Erythroblast (primary cell): Measurements from ENCODE around the gene ZNF668.
"Not testable (repeated sequence)": the region's sequence is repeated elsewhere in the genome, so short reads cannot be mapped to it uniquely, and the experiment has no call there.

Experiments used
- DNase-seq, 2 experiments: peaks; one replicate each; lab custom pipeline; 2025; lab: John Stamatoyannopoulos, UW
- GATA1 ChIP-seq: IDR thresholded peaks from 2 replicates; pipeline ENCODE4 v1.6.1; 2011; ENCODE audit warnings: low read depth, mild to moderate bottlenecking, control low read depth, low read length, moderate library complexity
- POLR2A ChIP-seq: IDR thresholded peaks from 2 replicates; pipeline ENCODE4 v1.6.1; 2011; ENCODE audit warnings: mild to moderate bottlenecking, low read length

The ZNF668 gene

DNA sequence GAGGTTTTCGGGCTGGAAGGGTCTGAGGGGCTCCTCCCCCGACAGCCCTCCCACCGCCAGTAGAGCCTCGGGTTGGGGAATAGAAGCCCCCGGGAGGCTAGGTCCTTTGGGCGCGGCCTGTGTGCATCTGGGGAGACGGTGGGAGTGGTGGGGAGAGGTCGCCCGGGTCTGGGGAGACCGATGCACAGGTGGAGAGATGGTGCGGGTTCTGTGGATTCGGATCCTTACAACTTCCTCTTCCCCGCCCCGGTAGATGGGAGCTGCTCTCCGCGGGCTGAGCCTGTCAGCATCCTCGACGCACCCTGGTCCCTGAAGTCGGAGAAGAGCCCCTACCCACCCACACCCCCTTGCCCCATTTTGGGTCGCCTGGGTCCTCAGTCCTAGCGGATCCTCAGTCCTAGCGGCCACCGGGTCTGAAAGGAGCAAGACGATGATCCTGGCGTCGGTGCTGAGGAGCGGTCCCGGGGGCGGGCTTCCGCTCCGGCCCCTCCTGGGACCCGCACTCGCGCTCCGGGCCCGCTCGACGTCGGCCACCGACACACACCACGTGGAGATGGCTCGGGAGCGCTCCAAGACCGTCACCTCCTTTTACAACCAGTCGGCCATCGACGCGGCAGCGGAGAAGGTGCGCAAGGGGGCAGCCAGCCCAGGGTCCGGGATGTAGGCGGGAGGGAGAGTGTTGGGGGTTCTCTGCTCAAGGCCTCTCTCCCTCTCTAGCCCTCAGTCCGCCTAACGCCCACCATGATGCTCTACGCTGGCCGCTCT is 34.9 kb upstream of the ZNF668 start:
- TF ChIP-seq GATA1 (no peak), POLR2A (no peak)
- DNase-seq = no peak

- peak; percentile 75 to 80 for DNase-seq
- peak; percentile 64 for TF ChIP-seq POLR2A
- no peak for TF ChIP-seq GATA1
Observed at GRCh38 chr16:31108035-31108793, 34.2 kb upstream of the ZNF668 start, which contains the start of gene BCKDK. Gene BCKDK, plus strand, starts transcription at chr16:31108386. Its CDS starts 838 bp downstream, at chr16:31109224.

- no peak for TF ChIP-seq GATA1
- no peak for TF ChIP-seq POLR2A
Observed at GRCh38 chr16:31107465-31107867, 33.4 kb upstream of the ZNF668 start.

DNA sequence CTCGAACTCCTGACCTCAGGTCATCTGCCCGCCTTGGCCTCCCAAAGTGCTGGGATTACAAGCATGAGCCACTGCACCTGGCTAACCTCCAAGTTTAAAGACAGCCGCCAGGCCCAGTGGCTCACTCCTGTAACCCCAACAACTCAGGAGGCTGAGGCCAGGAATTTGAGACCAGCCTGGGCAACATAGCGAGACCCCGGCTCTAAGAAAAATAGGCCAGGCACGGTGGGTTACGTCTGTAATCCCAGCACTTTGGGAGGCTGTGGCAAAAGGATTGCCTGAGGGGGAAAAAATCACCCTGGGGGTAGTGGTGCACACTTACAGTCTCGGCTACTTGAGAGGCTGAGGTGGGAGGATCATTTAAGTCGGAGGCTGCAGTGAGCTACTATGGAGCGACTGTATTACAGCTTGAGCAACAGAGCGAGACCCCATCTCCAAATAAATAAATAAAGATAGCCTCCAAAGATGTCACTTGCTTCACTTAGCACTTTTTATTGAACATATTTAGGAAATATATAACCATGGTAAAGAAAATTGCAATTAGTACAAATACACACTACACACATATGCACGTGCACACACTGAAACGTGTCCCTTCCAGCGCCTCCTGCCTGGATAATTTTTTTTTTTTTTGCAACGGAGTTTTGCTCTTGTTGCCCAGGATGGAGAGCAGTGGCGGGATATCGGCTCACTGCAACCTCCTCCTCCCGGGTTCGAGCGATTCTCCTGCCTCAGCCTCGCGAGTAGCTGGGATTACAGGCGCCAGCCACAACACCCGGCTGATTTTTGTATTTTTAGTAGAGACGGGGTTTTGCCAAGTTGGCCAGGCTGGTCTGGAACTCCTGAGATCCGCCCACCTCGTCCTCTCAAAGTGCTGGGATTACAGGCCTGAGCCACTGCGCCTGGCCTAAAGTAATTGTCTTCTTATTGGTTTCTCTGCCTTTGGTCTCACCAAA is 32.7 kb upstream of the ZNF668 start:
- TF ChIP-seq GATA1 = no peak
- DNase-seq = no peak

More at GRCh38 chr16:31107465-31107867, 33.4 kb upstream of the ZNF668 start:
- DNase-seq = no peak

- TF ChIP-seq POLR2A (no peak), GATA1 (no peak)
- peak; percentile 87 to 90 for DNase-seq
Observed at GRCh38 chr16:31105677-31106213, 31.7 kb upstream of the ZNF668 start.

DNA sequence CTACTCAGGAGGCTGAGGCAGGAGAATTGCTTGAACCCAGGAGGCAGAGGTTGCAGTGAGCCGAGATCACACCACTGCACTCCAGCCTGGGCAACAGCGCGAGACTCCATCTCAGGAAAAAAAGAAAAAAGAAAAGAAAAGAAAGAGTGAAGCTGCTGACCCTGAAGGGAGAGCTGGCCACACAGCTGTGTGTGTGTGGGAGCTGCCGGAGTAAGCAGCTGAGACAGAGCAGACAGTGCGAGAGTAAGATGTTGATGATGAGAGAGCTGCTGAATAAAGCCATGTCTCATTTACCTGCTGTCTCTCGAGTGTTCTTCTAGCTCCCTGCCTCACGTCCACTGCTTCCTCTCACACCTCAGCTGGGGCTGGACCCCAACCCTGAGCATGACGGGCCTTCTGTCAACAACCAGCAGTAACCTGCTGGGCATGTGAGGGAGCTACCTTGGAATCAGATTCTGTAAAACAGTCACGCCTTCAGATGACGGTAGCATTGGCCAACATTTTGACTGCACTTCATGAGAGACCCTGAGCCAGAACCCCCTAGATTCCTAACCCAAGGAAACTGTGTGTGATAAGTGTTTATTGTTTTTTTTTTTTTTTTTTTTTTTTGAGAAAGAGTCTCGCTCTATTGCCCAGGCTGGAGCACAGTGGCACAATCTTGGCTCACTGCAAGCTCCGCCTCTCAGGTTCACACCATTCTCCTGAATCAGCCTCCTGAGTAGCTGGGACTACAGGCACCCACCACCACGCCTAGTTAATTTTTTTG is 27.0 kb upstream of the ZNF668 start:
- not testable (repeated sequence) for DNase-seq

DNA sequence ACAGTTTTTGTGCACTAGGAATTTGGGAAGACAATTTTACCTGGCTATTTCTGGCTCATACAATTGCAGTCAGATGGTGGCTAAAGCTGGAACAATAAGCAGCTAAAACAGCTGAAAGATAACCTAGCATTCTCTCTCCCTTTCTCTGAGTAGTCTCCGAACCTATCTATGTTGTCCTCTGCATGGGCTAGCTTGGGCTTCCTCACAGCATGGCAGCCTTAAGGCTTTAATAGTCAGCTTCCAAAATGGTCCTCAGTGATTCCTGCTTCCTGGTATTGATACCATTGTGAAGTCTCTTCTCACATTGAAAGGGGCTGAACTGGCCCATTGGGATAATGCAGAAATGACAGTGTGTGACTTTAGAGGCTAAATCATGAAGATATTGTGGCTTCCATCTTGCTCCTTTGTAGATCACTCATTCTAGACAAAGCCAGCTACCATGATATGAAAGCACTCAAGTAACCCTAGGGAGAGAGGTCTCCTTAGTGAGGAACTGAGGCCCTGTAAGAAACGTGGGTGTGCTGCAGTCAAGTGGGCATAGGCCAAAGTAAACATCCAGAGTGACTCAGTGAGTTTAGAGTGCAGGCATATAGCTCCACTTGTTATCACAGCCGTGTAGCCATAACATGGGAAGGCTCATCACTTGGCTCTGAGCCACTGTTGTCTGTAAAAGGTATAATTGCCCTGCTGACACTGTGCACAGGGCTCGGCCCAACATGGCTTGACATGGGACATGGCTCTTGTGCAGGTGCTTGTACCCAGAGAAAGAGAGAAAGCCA is 26.0 kb upstream of the ZNF668 start:
- no peak for TF ChIP-seq POLR2A
- no peak for DNase-seq

- peak; percentile 94 for DNase-seq
- TF ChIP-seq POLR2A (peak; percentile 65), GATA1 (no peak)
Observed at GRCh38 chr16:31094424-31095120, 20.5 kb upstream of the ZNF668 start, which contains the start of gene VKORC1. Gene VKORC1, minus strand, starts transcription at chr16:31094797. Its CDS starts 68 bp downstream, at chr16:31094729.

- DNase-seq = no peak
- no peak for TF ChIP-seq POLR2A
- no peak for TF ChIP-seq GATA1
Observed at GRCh38 chr16:31094088-31094423, 20.0 kb upstream of the ZNF668 start.

DNA sequence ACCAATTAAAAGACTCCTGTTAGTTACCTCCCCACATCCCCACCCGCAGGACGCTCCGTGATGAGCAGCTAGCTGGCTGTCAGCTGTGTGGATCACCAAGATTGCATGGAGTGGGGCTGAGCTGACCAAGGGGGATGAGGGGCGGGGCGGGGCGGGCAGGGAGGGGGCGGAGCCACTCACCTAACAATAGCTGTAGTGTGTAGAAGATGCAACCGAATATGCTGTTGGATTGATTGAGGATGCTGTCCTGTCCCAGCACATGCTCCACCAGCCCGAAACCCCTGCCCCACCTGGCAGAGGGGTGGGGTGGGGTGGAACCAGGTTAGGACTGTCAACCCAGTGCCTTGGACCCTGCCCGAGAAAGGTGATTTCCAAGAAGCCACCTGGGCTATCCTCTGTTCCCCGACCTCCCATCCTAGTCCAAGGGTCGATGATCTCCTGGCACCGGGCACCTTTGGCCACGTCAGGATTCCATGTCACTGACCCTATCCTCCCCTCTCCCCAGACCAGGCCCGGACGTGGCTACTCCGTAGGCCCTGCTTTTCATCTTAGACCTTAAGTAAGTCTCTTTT is 19.2 kb upstream of the ZNF668 start:
- DNase-seq = no peak
- TF ChIP-seq GATA1 (no peak), POLR2A (no peak)

DNA sequence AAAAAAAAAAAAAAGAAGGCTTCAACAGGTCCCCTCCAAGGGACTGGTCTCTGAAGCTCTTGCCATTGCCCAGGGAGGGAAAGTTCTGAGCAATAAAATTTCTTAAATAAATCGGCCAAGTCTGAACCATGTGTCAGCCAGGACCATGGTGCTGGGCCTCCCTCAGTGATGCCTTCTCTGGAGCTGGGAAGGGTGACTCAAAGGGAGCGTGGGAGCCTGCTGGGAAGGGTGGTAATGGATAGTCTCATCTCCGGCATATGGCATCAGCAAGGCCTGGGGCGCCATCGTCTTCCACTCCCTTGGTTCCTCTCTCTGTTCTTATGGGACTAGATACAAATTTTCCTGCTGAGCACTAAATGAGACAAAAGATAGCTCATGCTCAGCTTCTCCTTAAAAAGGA is 18.3 kb upstream of the ZNF668 start:
- no peak for DNase-seq
- TF ChIP-seq GATA1 (no peak), POLR2A (no peak)
